Measurements from ENCODE around the gene MEIS3.

Gene MEIS3

DNA sequence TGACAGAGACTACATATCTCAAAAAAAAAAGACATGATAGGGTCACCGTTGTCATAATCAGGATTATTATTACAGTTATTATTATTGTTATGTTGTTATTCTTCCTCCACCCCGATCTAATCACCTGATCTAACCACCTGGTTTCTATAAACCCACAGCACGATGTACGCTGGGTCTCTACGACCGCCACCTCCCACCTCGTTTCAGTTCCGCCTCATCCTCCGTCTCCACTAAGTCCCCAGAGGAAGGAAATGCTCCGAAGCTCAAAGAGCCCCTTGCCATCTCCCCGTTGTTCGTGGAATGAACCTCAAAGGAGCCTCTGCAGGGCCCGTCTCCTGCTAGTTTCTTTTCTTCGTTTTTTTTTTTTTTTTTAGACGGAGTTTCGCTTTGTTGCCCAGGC lies 15.9 kb upstream of the MEIS3 start:
- no peak for DNase-seq

DNA sequence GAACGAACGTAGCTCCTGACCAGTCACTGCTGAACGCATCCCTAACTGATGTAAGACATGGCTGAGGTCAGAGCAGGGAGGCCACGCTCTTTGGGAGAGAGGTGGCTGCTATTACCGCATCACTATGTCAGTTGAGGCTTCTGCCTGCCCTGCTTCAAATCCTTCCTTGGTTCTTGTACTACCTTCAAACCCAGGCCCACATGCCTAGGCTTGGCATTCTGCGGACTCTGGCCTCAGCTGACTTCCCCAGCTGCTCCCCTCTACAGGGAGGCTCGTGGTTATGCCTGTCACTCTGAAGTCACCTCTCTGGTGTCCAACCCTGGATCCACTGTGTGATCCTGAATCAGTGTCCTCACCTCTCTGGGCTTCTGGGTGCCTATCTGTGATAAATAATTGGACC lies 14.8 kb upstream of the MEIS3 start:
- no peak for DNase-seq

DNA sequence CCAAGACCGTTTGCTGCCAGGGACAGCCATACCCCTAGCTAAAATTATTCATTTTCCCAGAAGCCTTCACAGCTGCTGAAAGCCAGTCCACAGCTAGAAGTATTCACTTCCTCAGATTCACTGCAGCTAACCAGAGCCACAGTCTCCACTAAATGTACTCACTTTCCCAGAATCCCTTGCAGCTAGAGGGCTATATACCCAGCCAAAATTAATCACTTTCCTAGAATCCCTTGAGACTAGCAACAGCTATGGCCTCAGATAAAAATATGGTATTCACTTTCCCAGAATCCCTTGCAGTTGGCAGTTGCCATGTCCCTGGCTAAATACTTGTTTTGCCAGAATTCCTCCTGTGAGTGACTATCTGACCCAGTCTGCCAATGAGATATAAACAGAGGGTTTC lies 13.8 kb upstream of the MEIS3 start:
- no peak for DNase-seq

GRCh38 chr19:47432499-47432898 lies 13.2 kb upstream of the MEIS3 start:
- DNase-seq = no peak

DNA sequence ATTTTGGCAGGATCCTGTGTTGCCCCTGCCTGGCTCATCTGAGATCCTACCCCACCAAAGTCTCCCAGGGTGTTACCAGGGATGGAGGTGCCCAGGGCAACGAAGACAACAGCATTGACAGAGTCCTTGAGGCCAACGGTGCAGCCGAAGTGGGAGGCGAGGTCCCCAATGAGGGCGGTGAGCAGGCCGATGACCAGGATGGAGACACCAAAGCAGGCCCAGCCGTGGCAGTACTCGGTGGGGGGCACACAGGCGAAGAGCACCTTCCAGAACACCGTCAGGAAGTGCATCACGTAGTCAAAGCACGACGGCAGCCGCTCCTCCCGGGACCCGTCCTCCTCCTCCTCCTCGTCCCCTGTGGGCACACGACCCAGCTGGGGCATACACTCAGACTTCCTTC lies 12.8 kb upstream of the MEIS3 start:
- DNase-seq = no peak

DNA sequence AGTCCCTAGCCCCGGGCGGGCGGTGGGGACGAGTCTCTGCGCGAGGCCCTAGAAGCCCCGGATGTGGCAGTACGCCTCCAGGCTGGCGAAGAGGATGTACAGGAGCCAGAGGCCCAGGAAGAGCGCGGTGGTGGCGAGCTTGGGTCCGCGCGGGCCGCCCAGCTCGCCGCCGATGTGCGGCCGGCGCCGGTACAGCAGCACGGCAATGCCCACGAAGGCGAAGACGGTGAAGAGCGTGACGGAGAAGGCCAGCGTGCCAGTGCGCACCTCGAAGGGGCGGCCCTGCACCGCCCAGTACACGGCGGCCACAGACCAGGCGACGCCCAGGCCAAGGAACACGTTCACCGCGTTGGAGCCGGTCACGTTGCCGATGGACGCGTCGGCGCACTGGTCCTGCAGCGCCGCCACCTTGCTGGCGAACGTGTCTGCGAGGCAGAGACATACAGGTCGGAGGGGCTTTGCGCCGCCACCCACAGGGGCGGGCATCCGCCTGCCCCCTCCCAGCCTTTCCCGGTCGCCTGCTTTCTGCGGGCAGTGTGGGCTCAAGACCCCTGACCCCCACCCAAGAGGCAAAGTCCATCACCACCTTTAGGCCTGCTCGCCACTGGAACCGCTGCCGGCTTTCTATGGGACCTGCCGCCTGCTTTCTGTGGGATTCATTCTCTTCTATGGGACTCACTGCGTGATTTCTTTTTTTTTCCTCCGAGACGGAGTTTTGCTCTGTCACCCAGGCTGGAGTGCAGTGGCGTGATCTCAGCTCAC lies 10.9 kb upstream of the MEIS3 start:
- no peak for DNase-seq

DNA sequence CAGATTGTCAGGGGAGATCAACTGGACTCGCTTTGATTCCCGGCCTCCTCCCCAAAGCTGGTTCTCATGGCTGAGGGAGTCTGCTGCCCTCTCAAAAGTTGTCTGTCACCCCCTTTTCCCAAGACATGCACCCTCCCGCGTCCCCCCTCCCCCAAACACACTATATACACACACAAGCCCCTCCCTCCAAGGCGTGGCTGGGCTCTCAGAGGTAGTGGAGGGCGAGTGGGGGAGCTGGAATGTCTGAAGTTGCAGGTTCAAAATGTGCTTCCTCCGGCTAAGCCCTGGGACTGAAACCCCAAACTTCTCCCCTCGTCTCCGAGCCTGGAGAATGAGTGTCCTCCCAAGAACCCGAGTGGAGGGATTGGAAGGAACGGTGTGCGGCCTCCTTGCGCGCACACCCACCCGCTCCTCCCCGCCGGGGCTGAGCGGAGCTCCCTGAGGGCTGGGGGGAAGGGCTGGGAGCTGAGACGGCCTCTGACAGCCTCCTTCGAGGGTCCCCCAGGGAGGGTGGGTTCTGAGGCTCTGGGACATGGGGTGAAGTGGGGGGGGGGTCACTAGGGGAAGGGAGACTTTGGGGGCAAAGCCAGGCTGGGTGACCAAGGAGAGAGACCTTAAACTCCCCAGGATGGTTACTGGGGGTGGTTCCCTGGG lies 9.9 kb upstream of the MEIS3 start:
- no peak for DNase-seq

- DNase-seq = peak; percentile 64
Observed at GRCh38 chr19:47428177-47428894, 9.0 kb upstream of the MEIS3 start.

GRCh38 chr19:47427241-47428176 lies 8.2 kb upstream of the MEIS3 start:
- no peak for DNase-seq

DNA sequence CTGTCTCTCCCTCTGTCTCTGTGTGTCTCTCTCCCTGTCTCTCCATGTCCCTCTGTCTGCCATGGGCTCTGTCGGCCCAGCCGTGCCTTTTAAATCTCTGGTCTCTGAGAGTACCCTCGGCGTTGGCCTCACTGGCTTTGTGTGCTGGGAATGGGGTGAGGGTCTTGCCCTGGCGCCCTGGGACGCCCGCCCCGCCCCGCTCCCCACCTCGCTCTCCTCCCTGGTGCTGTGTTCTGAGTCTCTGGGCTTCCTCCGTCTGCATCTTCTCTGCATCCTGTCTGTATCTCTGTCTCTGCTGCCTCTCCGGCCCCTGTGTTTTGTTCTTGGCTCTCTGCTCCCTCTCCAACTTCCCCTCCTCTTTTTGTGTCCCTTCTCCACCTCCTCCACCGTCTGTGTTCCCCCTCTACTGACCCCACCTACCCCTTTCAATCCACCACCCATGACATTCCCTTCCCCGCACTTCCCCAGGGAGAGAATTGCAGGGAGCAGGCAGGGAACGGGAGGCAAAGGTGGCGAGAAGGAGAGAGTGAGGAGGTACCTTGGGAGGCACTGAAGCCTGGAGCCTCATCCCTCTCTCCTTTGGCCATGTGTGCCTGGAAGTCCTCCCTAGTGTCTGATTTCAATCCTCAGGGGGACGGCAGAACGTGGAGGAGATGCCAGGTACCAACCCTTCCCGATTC lies 4.0 kb upstream of the MEIS3 start:
- no peak for DNase-seq

DNA sequence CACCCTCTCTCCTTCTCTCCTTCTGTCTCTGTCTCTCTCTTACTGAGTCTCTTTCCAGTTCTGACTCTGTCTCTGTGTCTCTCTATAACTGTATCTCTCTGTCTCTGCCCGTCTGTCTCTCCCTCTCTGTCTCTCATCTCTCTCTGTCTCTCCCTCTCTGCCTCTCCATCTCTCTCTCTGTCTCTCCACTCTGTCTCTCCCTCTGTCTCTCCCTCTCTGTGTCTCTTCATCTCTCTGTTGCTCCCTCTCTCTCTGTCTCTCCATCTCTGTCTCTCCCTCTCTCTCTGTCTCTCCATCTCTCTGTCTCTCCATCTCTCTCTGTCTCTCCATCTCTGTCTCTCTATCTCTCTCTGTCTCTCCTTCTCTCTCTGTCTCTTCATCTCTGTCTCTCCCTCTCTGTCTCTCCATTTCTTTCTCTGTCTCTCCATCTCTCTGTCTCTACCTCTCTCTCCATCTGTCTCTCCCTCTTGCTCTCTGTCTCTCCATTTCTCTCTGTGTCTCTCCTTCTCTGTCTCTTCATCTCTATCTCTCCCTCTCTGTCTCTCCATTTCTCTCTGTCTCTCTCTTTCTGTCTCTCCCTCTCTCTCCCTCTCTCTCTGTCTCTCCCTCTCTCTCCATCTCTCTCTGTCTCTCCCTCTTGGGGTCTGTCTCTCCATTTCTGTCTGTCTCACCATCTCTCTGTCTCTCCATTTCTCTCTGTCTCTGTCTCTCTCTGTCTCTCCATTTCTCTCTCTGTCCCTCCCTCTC lies 3.3 kb upstream of the MEIS3 start:
- no peak for DNase-seq

GRCh38 chr19:47421844-47422395 lies 2.6 kb upstream of the MEIS3 start:
- DNase-seq = no peak

DNA sequence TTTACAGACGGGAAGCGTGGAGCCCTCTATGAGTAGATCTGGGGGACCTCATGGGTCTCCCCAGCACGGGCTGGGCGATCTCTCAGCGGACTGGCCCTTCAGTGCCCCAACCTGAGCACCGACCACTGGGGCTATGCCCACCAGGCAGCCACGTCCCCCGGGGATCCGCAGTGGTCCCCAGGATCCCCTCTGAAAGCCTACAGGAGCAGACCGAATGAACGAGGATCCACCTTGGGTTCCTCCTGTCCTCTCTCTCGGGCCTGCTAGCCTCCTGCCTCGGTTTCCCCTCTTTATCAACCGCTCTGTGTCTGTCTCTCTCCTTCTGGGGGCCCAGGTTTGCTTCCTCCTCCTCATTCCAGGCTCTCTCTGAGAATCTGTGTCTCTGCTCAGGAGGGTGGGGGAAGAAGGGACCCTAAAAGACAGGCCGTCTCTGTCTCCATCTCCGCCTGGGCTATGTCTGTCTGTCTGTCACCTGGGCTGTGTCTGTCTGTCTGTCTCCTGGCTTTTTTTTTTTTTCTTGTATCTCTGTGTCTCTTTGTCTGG lies 2.0 kb upstream of the MEIS3 start:
- DNase-seq = no peak

- no peak for DNase-seq
Observed at GRCh38 chr19:47419789-47420188, 462 bp upstream of the MEIS3 start.

- no peak for DNase-seq
Observed at GRCh38 chr19:47418692-47419029, 666 bp downstream of the MEIS3 start.

DNA sequence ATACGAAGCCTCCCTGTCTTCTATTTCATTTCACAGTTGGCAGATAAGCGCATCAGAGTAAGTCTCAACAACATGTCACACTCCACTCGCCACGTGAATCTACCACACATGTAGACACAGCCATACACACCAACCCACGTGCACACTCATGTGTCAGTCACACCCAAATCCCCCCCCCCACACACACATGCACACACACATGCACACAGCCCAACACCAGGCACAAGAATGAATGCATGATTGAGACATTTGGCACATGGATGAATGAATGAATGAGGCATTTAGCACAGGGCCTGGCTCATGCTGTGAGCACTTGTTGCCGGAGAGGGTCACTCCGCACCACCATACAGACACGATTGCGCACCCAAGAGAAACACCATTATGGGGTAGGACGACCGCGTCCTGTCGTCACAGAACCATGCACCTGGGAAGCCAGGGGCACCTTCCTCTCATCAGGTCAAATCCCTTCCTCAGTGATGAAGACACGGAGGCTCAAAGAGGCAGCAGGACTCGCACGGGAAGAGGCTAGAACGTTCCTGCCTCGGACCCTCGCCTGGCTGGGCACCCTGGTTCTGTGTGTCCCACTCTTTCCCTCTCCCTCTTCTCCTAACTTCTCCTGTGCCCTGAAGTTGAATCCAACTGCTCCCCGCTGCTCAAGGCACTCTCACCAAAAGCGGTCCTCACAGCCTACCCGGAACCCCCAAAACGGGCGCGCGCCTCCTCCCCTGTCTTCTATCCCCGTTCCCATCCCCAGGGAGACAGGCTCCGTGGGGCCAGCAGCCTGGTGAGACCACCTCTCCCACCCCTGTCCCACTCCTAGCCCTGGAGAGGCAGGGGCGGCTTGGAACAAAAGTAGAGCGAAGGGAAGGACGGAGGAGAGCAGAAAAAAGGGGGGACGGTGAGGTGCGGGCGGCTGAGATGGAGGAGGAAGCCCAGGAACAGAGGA lies 1.3 kb downstream of the MEIS3 start:
- DNase-seq = no peak

GRCh38 chr19:47417107-47417745 lies 2.1 kb downstream of the MEIS3 start:
- no peak for DNase-seq

GRCh38 chr19:47416643-47416985 lies 2.7 kb downstream of the MEIS3 start:
- DNase-seq = no peak

DNA sequence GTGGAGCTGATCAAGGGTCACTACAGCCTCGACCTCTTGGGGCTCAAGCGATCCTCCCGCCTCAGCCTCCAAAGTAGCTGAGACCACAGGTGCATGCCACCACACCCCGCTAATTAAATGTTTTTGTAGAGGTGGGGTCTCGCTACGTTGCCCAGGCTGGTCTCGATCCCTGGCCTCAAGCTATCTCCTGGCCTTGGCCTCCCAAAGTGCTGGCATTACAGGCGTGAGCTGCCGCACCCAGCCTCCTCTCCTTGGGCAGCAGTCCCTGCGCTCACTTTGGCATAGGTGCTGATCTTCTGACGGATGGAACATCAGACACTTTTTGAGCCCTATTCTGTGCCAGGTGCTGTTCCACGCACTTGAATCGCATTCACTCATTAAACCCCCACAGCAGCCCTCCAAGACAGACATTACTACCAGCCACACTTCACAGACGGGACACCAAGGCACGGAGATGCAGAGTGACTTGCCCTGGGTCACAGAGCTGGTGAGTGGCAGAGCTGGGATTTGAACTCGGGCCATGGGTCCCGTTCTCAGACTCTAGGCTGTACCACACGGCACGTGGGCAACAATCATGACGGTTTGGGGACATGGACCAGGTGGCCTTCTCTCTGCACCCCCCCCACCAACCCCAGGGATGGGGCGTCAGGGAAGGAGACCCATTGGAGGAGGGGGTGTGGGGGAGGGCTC lies 3.2 kb downstream of the MEIS3 start:
- DNase-seq = no peak
